AG09319 (cell line): Measurements from ENCODE around the gene SEC16A.

ENCODE experiments used
- DNase-seq: peaks from one replicate; pipeline ENCODE4 v3.0.0-alpha.2; 2010; ENCODE audit warnings: low read depth; ENCODE audit errors: extremely low read depth
- TF ChIP-seq, protein P1 (sequence below): IDR thresholded peaks from 2 replicates; pipeline ENCODE4 v1.5.1; 2011; ENCODE audit warnings: low read depth, mild to moderate bottlenecking, inconsistent platforms, low read length, moderate library complexity

SEC16A gene

DNA sequence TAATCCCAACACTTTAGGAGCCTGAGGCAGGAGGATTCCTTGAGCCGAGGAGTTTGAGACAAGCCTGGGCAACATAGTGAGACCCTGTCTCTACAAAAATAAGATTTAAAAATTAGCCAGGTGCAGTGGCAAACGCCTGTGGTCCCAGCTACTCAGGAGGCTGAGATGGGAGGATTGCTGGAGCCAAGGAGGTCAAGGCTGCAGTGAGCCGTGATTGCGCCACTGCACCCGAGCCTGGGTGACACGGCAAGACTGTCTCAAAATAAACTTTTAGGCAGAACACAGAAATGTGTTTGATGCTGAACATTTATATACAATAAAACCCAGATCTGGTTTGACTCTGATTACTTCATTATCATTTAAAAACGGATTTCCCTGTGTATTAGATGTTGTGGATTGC lies 77.4 kb downstream of the SEC16A start:
- no peak for DNase-seq
- TF ChIP-seq, protein P1, sequence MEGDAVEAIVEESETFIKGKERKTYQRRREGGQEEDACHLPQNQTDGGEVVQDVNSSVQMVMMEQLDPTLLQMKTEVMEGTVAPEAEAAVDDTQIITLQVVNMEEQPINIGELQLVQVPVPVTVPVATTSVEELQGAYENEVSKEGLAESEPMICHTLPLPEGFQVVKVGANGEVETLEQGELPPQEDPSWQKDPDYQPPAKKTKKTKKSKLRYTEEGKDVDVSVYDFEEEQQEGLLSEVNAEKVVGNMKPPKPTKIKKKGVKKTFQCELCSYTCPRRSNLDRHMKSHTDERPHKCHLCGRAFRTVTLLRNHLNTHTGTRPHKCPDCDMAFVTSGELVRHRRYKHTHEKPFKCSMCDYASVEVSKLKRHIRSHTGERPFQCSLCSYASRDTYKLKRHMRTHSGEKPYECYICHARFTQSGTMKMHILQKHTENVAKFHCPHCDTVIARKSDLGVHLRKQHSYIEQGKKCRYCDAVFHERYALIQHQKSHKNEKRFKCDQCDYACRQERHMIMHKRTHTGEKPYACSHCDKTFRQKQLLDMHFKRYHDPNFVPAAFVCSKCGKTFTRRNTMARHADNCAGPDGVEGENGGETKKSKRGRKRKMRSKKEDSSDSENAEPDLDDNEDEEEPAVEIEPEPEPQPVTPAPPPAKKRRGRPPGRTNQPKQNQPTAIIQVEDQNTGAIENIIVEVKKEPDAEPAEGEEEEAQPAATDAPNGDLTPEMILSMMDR = no peak

DNA sequence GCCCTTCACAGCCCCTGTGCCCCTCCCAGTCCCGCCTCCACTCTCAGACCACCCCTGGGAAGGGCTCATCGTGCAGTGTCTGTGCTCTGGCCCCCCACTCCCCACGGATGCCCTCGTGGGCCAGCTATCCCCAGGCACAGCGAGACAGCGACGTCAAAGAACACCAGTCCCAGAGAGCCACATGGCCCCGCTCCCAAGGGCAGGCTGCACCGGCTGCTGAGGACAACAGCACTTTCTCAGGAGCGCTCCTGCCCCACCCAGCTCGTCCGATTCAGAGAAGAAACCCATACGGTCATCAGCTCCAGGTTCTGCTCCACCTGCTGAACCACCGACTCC lies 78.1 kb downstream of the SEC16A start:
- no peak for DNase-seq

DNA sequence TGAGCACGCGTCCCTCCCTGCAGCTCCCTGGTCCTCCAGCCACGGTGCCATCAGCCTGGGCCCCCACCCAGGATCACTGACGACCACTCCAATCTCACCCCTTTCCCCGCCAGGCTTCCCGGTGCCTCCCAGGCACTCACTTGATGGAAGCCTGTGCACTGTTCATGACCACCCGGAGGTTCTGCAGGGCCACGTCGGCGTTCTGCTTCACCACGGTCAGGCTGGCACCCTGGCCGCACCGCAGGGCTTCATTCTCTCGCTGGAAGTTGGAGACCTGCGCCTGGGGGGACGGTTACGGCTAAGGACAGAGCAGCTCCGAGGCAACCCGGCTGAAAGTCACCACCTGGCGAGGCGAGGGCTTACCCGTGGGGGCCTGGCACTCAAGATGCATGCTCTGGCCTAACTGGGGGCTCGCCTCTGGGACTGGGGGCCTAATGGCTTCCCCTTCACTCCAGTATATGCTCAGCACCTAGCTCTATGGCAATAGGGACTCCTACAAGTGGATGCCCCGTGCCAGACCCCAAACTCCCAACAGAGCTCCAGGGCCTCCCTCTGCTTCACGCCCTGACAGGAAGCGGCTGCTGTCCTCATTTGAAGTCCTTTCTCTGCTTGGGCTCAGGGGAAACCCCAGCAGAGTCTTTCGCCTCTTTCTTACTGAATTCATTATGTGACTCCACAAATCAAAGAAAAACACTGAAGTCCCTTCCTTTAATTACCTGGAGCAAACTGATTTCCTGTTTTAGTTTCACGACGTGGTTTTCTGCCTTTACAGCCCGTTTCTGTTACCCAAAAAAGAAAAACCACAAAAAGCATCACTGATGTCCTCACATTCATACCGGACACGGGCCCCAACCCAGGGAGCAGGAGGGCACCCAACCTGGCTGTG lies 78.7 kb downstream of the SEC16A start:
- TF ChIP-seq, protein P1 = no peak
- no peak for DNase-seq

More for the DNA sequence above, 78.1 kb downstream of the SEC16A start:
- TF ChIP-seq, protein P1 = no peak

DNA sequence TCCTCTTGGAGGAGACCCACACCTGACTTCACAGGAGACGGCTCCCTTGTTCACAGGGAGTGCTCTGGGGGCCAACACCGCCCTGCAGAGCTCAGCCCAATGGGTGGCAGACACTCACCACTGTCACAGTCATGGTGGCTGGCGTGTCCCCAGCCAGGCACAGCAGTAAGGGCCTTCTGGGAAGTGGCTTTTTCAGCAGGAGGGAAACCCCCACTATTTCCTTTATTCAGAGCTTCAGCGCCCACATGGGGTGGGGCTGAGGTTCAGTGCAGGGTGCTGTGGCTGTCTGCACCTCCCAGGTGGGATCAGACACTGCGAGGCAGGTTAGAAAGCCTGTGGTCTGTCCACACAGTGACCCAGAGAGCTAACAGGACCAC lies 79.3 kb downstream of the SEC16A start:
- no peak for DNase-seq
- TF ChIP-seq, protein P1 = no peak

DNA sequence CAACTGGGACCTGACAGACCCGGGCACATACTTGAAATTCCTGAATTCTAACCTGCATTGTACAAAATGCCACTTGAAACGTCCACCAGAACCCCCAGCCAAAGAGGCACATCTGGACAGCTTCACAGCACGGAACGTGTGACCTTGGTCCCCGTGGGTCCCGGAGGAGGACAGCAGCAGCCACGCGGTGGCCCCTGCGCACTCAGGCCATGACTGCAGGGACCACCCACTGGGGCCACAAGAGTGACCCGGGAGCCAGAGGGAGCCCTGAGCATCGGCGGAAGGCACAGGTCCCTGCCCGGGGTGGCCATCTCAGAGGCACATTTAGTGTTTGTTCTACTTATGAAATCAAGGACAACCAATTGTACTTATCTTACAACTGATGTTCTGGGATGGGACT lies 80.8 kb downstream of the SEC16A start:
- TF ChIP-seq, protein P1 = no peak

DNA sequence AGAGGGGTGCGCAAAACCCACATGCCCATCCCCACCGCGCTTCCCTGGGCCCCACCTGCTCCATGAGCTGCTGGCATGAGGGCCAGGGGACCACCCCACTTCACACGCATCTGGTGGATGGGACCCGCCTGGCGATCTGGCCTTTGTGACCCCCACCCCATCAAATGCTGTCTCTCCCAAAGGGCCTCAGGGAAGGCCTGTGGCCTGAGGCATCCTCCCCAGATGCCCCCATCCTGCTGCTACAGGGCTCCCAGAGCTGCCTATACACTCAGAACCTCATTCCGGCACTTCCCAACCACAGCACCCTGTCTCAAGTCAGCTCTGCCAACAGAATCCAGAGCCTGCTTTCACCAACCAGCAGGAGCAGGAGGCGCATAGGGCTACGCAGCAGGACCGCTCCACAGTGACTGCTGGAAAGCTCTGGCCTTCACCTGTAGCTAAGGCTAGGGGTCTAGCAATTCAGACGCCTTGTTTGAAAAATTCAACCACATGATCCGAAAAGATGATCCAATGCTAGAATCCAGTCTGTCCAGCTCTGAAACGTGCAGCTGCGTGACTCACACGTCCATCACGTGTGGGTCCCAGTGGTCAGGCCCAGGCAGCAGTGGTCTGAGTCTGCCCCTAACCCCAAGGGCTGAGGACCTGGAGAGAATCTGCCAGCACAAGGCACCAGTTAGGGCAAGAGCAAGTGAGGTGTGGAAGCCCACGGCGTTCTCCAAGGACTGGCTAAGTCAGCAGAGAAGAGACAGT lies 81.5 kb downstream of the SEC16A start:
- TF ChIP-seq, protein P1 = no peak

More for the DNA sequence above, 80.8 kb downstream of the SEC16A start:
- DNase-seq = no peak

DNA sequence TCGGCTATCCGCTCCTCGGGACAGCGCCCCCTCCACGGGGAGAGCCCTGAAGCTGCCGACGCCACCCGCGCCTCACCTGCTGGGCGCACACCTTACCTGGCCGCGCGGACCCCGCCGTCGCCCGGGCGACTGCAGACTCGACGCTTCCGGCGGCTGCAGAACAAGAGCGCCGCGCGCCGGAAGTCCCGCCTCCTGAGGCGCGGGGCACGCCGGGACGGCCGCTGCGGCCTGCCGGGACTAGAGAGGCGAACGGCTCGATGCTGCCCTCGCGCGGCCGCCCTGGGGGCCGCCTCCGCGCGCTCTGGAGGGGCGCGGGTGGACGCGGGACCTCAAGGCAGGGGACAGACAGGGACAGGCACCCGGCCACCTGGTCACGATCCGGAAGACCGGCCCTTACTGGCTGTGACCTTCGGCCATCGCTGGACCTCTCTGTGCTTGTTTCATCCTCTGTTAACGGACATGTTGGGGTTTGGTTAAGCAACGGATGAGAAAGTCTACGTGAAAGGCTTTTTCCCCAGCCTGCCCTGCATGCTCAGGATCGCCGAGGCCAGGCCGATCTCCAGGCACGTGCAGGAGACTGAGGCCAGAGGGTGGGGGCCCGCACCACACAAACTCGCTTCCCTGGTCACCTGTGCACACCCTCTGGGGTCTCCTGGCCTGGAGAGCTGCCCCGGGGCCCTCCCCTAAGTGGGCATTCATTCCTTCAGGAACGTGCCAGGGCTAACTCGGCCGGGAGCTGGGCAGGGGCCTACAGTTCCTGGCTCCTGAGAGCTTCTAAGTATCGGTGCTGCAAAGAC lies 82.6 kb downstream of the SEC16A start, which contains the start of gene SNAPC4:
Gene SNAPC4, minus strand, starts transcription at position 133 of the 797 bp plus-strand sequence. CDS start 1,742 bp downstream, outside the sequence.
- DNase-seq = peak; percentile 51
- TF ChIP-seq, protein P1 = peak; percentile 54

More for the DNA sequence above, 81.5 kb downstream of the SEC16A start:
- DNase-seq = no peak
